ENCODE measurements around the gene TANC1. TPM values are rescaled to one million over a fixed set of nuclear protein-coding genes. Genes with fewer than 3 reads are reported as not detected.

The TANC1 gene
- total and polyA plus RNA-seq, 5 donors = 22.8 to 75.8 (median 46.5) TPM

DNA sequence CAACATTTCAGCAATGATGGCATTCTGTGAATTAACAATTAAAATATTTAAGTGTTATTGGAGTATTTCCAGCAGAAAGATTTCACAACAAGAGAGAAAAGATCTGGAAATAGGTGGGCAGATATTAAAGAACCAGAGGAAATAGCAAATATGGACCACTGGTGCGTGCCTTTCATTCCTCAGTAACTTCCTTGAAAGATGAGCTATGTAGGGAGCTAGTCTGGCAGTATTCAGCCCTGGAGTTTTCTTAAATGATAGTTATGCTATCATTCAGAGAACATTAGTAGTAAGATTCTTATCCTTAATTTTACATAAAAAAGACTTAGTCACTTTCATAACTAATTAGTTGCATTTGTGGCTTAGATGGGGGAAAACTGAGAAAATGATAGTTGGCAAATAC, 41.5 kb downstream of the TANC1 start:
- 90% methylated on average over 1 of the region's 1 CpG for WGBS
- intact Hi-C loops (cut with DNase I) = no loop called here
- H3K9me3 ChIP-seq (ENCODE audit: control insufficient read depth, low read length) = no peaks in the 10 kb centered on the region
- DNase-seq (no peak), ATAC-seq (no peak)
- no peak overlapping the region for H3K27ac ChIP-seq (ENCODE audit: low read length)
- H3K27me3 ChIP-seq (ENCODE audit: control insufficient read depth, insufficient read depth) = no peaks in the 10 kb centered on the region
- H3K4me3 ChIP-seq (ENCODE audit: low read length) = no peak overlapping the region
- peaks cover 4% of the 10 kb centered on the region for H3K4me1 ChIP-seq (ENCODE audit: control insufficient read depth, insufficient read depth, low read length)

GRCh38 chr2:159010340-159010739, 41.9 kb downstream of the TANC1 start:
- no peaks in the 10 kb centered on the region for H3K9me3 ChIP-seq (ENCODE audit: control insufficient read depth, low read length)
- H3K4me3 ChIP-seq (ENCODE audit: low read length) = no peak overlapping the region
- peaks cover 4% of the 10 kb centered on the region for H3K4me1 ChIP-seq (ENCODE audit: control insufficient read depth, insufficient read depth, low read length)
- DNase-seq (no peak), ATAC-seq (no peak)
- no peaks in the 10 kb centered on the region for H3K27me3 ChIP-seq (ENCODE audit: control insufficient read depth, insufficient read depth)
- no peak overlapping the region for H3K27ac ChIP-seq (ENCODE audit: low read length)
- intact Hi-C loops (cut with DNase I) = no loop called here
- 50% methylated on average over 5 of the region's 5 CpGs for WGBS

DNA sequence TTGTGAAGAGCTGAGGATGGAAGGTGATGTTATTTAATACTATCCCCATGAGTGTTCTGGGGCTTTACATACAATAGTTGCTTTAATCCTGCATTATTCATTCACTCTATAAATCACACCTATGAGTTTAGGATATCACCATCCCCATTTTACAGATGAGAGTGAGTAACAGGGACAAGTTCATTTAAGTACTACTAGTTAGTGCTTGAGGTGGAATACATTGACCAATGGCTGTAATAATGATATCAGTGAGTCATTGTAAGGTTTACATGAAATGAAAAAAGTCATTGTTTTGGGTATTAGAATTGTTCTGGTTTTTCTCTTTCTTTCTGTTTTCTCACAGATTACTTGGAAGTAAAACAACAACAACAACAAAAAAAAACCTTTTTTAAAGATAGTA, 42.5 kb downstream of the TANC1 start:
- DNase-seq = no peak
- no peak for ATAC-seq
- peaks cover 4% of the 10 kb centered on the region for H3K4me1 ChIP-seq (ENCODE audit: control insufficient read depth, insufficient read depth, low read length)
- H3K27me3 ChIP-seq (ENCODE audit: control insufficient read depth, insufficient read depth) = no peaks in the 10 kb centered on the region
- intact Hi-C loops (cut with DNase I) = no loop called here
- H3K4me3 ChIP-seq (ENCODE audit: low read length) = no peak overlapping the region
- H3K27ac ChIP-seq (ENCODE audit: low read length) = no peak overlapping the region
- H3K9me3 ChIP-seq (ENCODE audit: control insufficient read depth, low read length) = no peaks in the 10 kb centered on the region

DNA sequence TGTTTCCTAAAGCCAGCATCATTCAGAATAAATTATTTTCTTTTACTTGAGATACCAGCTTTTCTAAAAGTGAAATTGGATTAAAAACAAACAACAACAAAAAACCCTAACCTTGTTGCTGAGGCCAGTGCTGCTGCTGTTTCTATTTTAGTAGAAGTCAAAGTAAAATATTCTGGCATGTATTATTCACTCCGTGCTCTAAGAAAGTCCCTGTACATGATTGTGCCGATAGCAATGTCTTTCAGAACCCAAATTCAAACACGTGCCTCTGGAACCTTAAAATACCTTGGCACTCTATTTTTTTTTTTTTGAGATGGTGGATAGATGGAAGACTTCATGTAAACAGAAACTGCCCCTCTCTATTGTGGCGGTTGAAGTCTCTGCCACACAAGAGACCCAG, 43.7 kb downstream of the TANC1 start:
- intact Hi-C loops (cut with DNase I) = no loop called here
- WGBS = 37% methylated on average over 4 of the region's 4 CpGs
- Histone ChIP-seq H3K9me3 (ENCODE audit: control insufficient read depth, low read length) (no peaks in the 10 kb centered on the region), H3K27ac (ENCODE audit: low read length) (peak overlapping the region; percentile 72), H3K27me3 (ENCODE audit: control insufficient read depth, insufficient read depth) (no peaks in the 10 kb centered on the region), H3K4me3 (ENCODE audit: low read length) (no peak overlapping the region), H3K4me1 (ENCODE audit: control insufficient read depth, insufficient read depth, low read length) (peaks cover 4% of the 10 kb centered on the region)
- DNase-seq (no peak), ATAC-seq (peak in 1 of 2 donors; percentile 52)

DNA sequence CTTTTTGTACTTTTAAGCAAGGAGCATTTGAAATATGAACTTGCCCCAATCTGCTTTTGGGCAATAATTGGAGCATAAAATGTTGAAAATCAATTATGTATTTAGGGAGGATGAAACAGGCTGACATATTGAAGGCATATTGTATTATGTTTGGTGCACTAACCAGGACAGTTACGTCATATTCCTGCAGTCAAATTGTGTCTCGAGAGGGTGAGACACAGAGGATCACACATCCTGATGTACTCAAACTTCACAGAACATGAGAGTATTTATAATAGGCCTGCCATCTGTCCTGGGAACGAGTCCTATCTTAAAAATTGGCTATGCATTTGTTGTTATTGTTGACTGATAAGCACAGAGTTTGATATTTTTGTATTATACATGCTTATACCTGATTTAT, 44.7 kb downstream of the TANC1 start:
- Histone ChIP-seq H3K4me1 (ENCODE audit: control insufficient read depth, insufficient read depth, low read length) (peaks cover 4% of the 10 kb centered on the region), H3K27ac (ENCODE audit: low read length) (no peak overlapping the region), H3K27me3 (ENCODE audit: control insufficient read depth, insufficient read depth) (no peaks in the 10 kb centered on the region), H3K4me3 (ENCODE audit: low read length) (no peak overlapping the region), H3K9me3 (ENCODE audit: control insufficient read depth, low read length) (no peaks in the 10 kb centered on the region)
- WGBS = 44% methylated on average over 3 of the region's 3 CpGs
- intact Hi-C loops (cut with DNase I) = no loop called here
- ATAC-seq (peak; percentile 52 to 59), DNase-seq (no peak)

DNA sequence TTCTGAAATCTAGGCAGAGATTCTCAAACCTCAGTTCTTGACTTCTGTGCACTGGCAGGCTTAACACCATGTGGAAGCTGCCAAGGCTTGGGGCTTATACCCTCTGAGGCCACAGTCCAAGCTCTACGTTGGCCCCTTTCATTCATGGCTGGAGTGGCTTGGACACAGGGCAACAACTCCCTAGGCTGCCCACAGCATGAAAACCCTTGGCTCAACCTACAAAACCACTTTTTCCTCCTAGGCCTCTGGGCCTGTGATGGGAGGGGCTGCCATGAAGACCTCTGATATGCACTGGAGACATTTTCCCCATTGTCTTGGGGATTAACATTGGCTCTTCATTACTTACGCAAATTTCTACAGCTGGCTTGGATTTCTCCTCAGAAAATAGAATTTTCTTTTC, 46.7 kb downstream of the TANC1 start:
- no peaks in the 10 kb centered on the region for H3K9me3 ChIP-seq (ENCODE audit: control insufficient read depth, low read length)
- DNase-seq (no peak), ATAC-seq (no peak)
- intact Hi-C loops (cut with DNase I) = no loop called here
- no peak overlapping the region for H3K4me3 ChIP-seq (ENCODE audit: low read length)
- 97% methylated on average over 2 of the region's 2 CpGs for WGBS
- no peak overlapping the region for H3K27ac ChIP-seq (ENCODE audit: low read length)
- H3K4me1 ChIP-seq (ENCODE audit: control insufficient read depth, insufficient read depth, low read length) = peaks cover 4% of the 10 kb centered on the region
- no peaks in the 10 kb centered on the region for H3K27me3 ChIP-seq (ENCODE audit: control insufficient read depth, insufficient read depth)

- intact Hi-C loops (cut with DNase I) = no loop called here
- 100% methylated on average over 2 of the region's 2 CpGs for WGBS
- H3K4me3 ChIP-seq (ENCODE audit: low read length) = no peak overlapping the region
- no peak for DNase-seq
- no peak for ATAC-seq
- H3K4me1 ChIP-seq (ENCODE audit: control insufficient read depth, insufficient read depth, low read length) = peaks cover 4% of the 10 kb centered on the region
- H3K27me3 ChIP-seq (ENCODE audit: control insufficient read depth, insufficient read depth) = no peaks in the 10 kb centered on the region
- no peaks in the 10 kb centered on the region for H3K9me3 ChIP-seq (ENCODE audit: control insufficient read depth, low read length)
- H3K27ac ChIP-seq (ENCODE audit: low read length) = no peak overlapping the region
Observed at GRCh38 chr2:159015823-159016222, 47.4 kb downstream of the TANC1 start.

- DNase-seq (no peak), ATAC-seq (no peak)
- intact Hi-C loops (cut with DNase I) = no loop called here
- peaks cover 7% of the 10 kb centered on the region for H3K4me1 ChIP-seq (ENCODE audit: control insufficient read depth, insufficient read depth, low read length)
- 85% methylated on average over 5 of the region's 5 CpGs for WGBS
- H3K4me3 ChIP-seq (ENCODE audit: low read length) = no peak overlapping the region
- H3K27me3 ChIP-seq (ENCODE audit: control insufficient read depth, insufficient read depth) = no peaks in the 10 kb centered on the region
- no peaks in the 10 kb centered on the region for H3K9me3 ChIP-seq (ENCODE audit: control insufficient read depth, low read length)
- H3K27ac ChIP-seq (ENCODE audit: low read length) = no peak overlapping the region
Observed at GRCh38 chr2:159017837-159018236, 49.4 kb downstream of the TANC1 start.

- ATAC-seq (peak in 1 of 2 donors; percentile 20), DNase-seq (no peak)
- intact Hi-C loops (cut with DNase I) = no loop called here
- H3K27me3 ChIP-seq (ENCODE audit: control insufficient read depth, insufficient read depth) = no peaks in the 10 kb centered on the region
- H3K27ac ChIP-seq (ENCODE audit: low read length) = no peak overlapping the region
- no peak overlapping the region for H3K4me3 ChIP-seq (ENCODE audit: low read length)
- no peaks in the 10 kb centered on the region for H3K9me3 ChIP-seq (ENCODE audit: control insufficient read depth, low read length)
- H3K4me1 ChIP-seq (ENCODE audit: control insufficient read depth, insufficient read depth, low read length) = peaks cover 3% of the 10 kb centered on the region
- WGBS = 65% methylated on average over 6 of the region's 6 CpGs
Observed at GRCh38 chr2:159019021-159019420, 50.6 kb downstream of the TANC1 start.

DNA sequence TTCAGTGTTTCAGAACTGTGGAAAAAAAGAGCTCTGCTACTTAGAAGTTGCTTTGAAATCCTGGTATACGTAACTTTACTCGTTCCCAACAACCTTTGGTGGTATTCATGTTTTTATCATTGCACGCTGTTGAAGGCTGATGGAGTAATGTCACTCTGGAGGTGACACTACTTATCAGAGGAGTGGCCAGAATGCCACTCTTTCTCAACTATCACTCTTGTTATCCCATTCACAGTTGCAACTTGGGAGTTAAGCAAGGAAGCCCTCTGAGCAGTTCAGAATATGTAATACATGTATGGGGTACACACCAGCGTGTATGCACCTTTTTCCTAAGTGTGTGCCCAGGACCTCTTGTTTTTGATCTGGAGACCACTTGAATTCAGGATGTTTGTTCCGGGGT, 53.6 kb downstream of the TANC1 start:
- ATAC-seq (peak; percentile 17 to 25), DNase-seq (no peak)
- H3K4me3 ChIP-seq (ENCODE audit: low read length) = no peak overlapping the region
- peak overlapping the region; percentile 45 for H3K27ac ChIP-seq (ENCODE audit: low read length)
- peaks cover 8% of the 10 kb centered on the region for H3K4me1 ChIP-seq (ENCODE audit: control insufficient read depth, insufficient read depth, low read length)
- WGBS = 75% methylated on average over 5 of the region's 5 CpGs
- H3K9me3 ChIP-seq (ENCODE audit: control insufficient read depth, low read length) = no peaks in the 10 kb centered on the region
- no peaks in the 10 kb centered on the region for H3K27me3 ChIP-seq (ENCODE audit: control insufficient read depth, insufficient read depth)
- intact Hi-C loops (cut with DNase I) = loop anchor here in 1 of 4 donors (10.0 kb wide), 1 partner anchor 47 kb away; no protein-coding TSS in a partner anchor

- peak in 1 of 2 donors; percentile 37 for ATAC-seq
- H3K4me1 ChIP-seq (ENCODE audit: control insufficient read depth, insufficient read depth, low read length) = peaks cover 18% of the 10 kb centered on the region
- intact Hi-C loops (cut with DNase I) = loop anchor here in 1 of 4 donors (10.0 kb wide), 1 partner anchor 51 kb away; no protein-coding TSS in a partner anchor
- no peaks in the 10 kb centered on the region for H3K27me3 ChIP-seq (ENCODE audit: control insufficient read depth, insufficient read depth)
- no peaks in the 10 kb centered on the region for H3K9me3 ChIP-seq (ENCODE audit: control insufficient read depth, low read length)
- no peak overlapping the region for H3K4me3 ChIP-seq (ENCODE audit: low read length)
- WGBS = 49% methylated on average over 2 of the region's 2 CpGs
- H3K27ac ChIP-seq (ENCODE audit: low read length) = no peak overlapping the region
- DNase-seq = peak in 1 of 3 donors; percentile 60
Observed at GRCh38 chr2:159026170-159026569, 57.7 kb downstream of the TANC1 start.

GRCh38 chr2:159028776-159029175, 60.3 kb downstream of the TANC1 start:
- H3K27me3 ChIP-seq (ENCODE audit: control insufficient read depth, insufficient read depth) = no peaks in the 10 kb centered on the region
- H3K4me1 ChIP-seq (ENCODE audit: control insufficient read depth, insufficient read depth, low read length) = peaks cover 30% of the 10 kb centered on the region
- intact Hi-C loops (cut with DNase I) = loop anchor here in 1 of 4 donors (10.0 kb wide), 1 partner anchor 54 kb away; no protein-coding TSS in a partner anchor
- no peak for DNase-seq
- no peak overlapping the region for H3K4me3 ChIP-seq (ENCODE audit: low read length)
- H3K27ac ChIP-seq (ENCODE audit: low read length) = no peak overlapping the region
- H3K9me3 ChIP-seq (ENCODE audit: control insufficient read depth, low read length) = no peaks in the 10 kb centered on the region
- WGBS = 97% methylated on average over 1 of the region's 1 CpG
- no peak for ATAC-seq
